Adrenal gland (tissue), 12 donors: ENCODE measurements around the gene INMT. TPM values are rescaled to one million over a fixed set of nuclear protein-coding genes. Genes with fewer than 3 reads are reported as not detected.

ENCODE experiments used
- DNase-seq, 7 donors: peaks; one replicate each; pipeline ENCODE4 v3.0.0-alpha.2; 2019 to 2020
- H3K27ac ChIP-seq, 5 donors: fragments of 200-600 bp; sonication (generic) in 4 of 5; 1 replicate in 3 of 5; 2 replicates in 2 of 5; pipeline versions ENCODE4 v1.5.1 to v1.8.0; 2016 to 2020; ENCODE audit warnings: mild to moderate bottlenecking in 1 of 5
- H3K27me3 ChIP-seq: fragments of 200-600 bp; 2 replicates; pipeline ENCODE4 v1.8.0; 2021
- H3K36me3 ChIP-seq, 2 donors: fragments of 200-600 bp; replicated peaks in 1 of 2; 1 replicate in 1 of 2; 2 replicates in 1 of 2; pipeline versions ENCODE4 v1.5.1 to v1.8.0; 2018 to 2022
- H3K4me1 ChIP-seq, 2 donors: fragments of 200-600 bp; replicated peaks in 1 of 2; 1 replicate in 1 of 2; 2 replicates in 1 of 2; pipeline versions ENCODE4 v1.5.1 to v1.8.0; 2018 to 2021
- H3K4me3 ChIP-seq, 4 donors: fragments of 200-600 bp; sonication (generic) in 3 of 4; one replicate each; pipeline ENCODE4 v1.5.1; 2016 to 2018
- H3K9me3 ChIP-seq, 3 donors: fragments of 200-600 bp; sonication (generic) in 1 of 3; replicated peaks in 1 of 3; 1 replicate in 2 of 3; 2 replicates in 1 of 3; pipeline versions ENCODE4 v1.5.1 to v1.8.0; 2016 to 2021
- POLR2A ChIP-seq, 2 donors: fragments of 450-650 bp; IDR thresholded peaks; one replicate each; pipeline ENCODE4 v1.6.1; 2017; ENCODE audit warnings: antibody characterized with exemption in 2 of 2, mild to moderate bottlenecking in 2 of 2, moderate library complexity in 1 of 2
- WGBS, 4 donors: extraction: QIAGEN DNeasy Blood & Tissue Kit in 2 of 4; methylation state at CpG; one replicate each; pipeline versions ENCODE4 v1.1.5 to v1.1.7; 2013 to 2017; 5-methylcytosine and 5-hydroxymethylcytosine counted together
- intact Hi-C, 2 donors: fragments of 100-400 bp; cut with DNase I; formaldehyde crosslinking; loops; one replicate each; pipeline versions ENCODE4 v1.14.1 to v1.15.0; 2022 to 2023
- polyA plus RNA-seq, 3 donors: library from polyadenylated mRNA; stranded (reverse); fragments of 200-250 nt in 2 of 3; fragments of 350-450 nt in 1 of 3; fragmentation: Illumina TruSeq in 1 of 3; extraction: RNeasy Lipid Tissue Mini Kit (QIAGEN cat#74804) in 1 of 3; gene quantifications; one replicate each; pipeline ENCODE4 v1.2.3, GENCODE V29; 2013 to 2014
- total RNA-seq, 9 donors: library from RNA; depleted of rRNA in 4 of 9; stranded (reverse); fragments of >200 nt in 4 of 9; fragments of 120-200 nt in 1 of 9; fragmentation: NEBNext Ultra II Directional in 1 of 9; extraction: Animal tissue kit (Norgen Biotek cat#: 25700) in 1 of 9; gene quantifications; one replicate each; pipeline versions ENCODE4 v1.1.0 to v1.2.4, GENCODE V29; 2013 to 2023
- TF ChIP-seq, protein P1 (sequence below), 6 experiments: fragments of 450-650 bp in 4 of 6; fragments of 200-600 bp in 2 of 6; sonication (generic) in 1 of 6; IDR thresholded peaks; 1 replicate in 5 of 6; 2 replicates in 1 of 6; pipeline versions ENCODE4 v1.5.1 to v1.8.0; 2016 to 2021; ENCODE audit warnings: antibody characterized with exemption in 6 of 6, mild to moderate bottlenecking in 2 of 6, moderate library complexity in 1 of 6
- donor health status: healthy with polysubstance abuse.
- donor health status: Bipolar disorder and iron deficiency.
- donor health status: DM: yes; HTN: yes; CAD: no.
- donor health status: DM: no; HTN: no; CAD: no.
- donor health status: DM: no; HTN: no; CAD: no.
- donor health status: DM: yes; HTN: yes; CAD: no.

INMT gene
- total and polyA plus RNA-seq, 12 donors, result 12.2 to 392 (median 157) TPM

GRCh38 chr7:30727061-30727945 lies 24.6 kb upstream of the INMT start:
- DNase-seq, result no peak
- intact Hi-C loops, result no loop called here
- H3K27me3 ChIP-seq, result no peaks in the 10 kb centered on the region
- 60 to 70% (median 62%) methylated on average over 5 to 8 of the region's 8 CpGs for WGBS, 4 donors
- no peaks in the 10 kb centered on the region for H3K9me3 ChIP-seq
- TF ChIP-seq, protein P1, sequence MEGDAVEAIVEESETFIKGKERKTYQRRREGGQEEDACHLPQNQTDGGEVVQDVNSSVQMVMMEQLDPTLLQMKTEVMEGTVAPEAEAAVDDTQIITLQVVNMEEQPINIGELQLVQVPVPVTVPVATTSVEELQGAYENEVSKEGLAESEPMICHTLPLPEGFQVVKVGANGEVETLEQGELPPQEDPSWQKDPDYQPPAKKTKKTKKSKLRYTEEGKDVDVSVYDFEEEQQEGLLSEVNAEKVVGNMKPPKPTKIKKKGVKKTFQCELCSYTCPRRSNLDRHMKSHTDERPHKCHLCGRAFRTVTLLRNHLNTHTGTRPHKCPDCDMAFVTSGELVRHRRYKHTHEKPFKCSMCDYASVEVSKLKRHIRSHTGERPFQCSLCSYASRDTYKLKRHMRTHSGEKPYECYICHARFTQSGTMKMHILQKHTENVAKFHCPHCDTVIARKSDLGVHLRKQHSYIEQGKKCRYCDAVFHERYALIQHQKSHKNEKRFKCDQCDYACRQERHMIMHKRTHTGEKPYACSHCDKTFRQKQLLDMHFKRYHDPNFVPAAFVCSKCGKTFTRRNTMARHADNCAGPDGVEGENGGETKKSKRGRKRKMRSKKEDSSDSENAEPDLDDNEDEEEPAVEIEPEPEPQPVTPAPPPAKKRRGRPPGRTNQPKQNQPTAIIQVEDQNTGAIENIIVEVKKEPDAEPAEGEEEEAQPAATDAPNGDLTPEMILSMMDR (IDR thresholded peaks at IDR 0.05), result no peak
- no peak for TF ChIP-seq POLR2A (IDR thresholded peaks at IDR 0.05)
- no peak overlapping the region for H3K27ac ChIP-seq
- H3K4me1 ChIP-seq, result no peaks in the 10 kb centered on the region
- no peak overlapping the region for H3K4me3 ChIP-seq
- H3K36me3 ChIP-seq, result no peaks in the 10 kb centered on the region

GRCh38 chr7:30728591-30729100 lies 23.3 kb upstream of the INMT start:
- TF ChIP-seq, protein P1 (IDR thresholded peaks at IDR 0.05), result no peak
- no peak for TF ChIP-seq POLR2A (IDR thresholded peaks at IDR 0.05)
- no peaks in the 10 kb centered on the region for H3K4me1 ChIP-seq
- H3K27me3 ChIP-seq, result no peaks in the 10 kb centered on the region
- H3K9me3 ChIP-seq, result no peaks in the 10 kb centered on the region
- no peak for DNase-seq
- no peak overlapping the region for H3K4me3 ChIP-seq
- 65 to 76% (median 70%) methylated on average over 6 of the region's 6 CpGs for WGBS, 4 donors
- H3K36me3 ChIP-seq, result no peaks in the 10 kb centered on the region
- intact Hi-C loops, result no loop called here
- H3K27ac ChIP-seq, result no peak overlapping the region

DNA sequence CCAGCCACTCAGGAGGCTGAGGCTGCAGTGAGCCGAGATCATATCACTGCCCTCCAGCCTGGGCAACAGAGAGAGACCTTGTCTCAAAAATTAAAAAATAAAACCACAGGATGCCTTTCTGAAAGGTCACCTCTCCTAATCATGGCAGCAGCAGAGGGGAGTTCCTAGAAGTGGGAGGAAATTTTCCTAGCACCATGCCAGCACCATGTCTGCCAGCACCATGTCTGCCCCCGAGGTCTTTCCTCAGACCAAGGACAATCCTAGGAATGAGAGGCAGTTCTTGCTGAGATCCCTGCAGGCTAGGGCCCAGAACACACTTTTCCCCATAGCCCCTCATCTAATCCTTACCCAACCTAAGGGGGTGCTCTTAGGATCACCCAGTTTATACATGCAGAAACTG lies 22.3 kb upstream of the INMT start:
- no peak for DNase-seq
- Histone ChIP-seq H3K27ac (no peak overlapping the region), H3K4me1 (no peaks in the 10 kb centered on the region), H3K27me3 (peaks cover 5% of the 10 kb centered on the region), H3K9me3 (no peaks in the 10 kb centered on the region), H3K4me3 (no peak overlapping the region), H3K36me3 (no peaks in the 10 kb centered on the region)
- 45 to 67% (median 57%) methylated on average over 2 of the region's 2 CpGs; no CpG with 5 or more reads in 1 of the 4 donors for WGBS, 4 donors
- intact Hi-C loops, result no loop called here
- no peak for TF ChIP-seq POLR2A (IDR thresholded peaks at IDR 0.05)
- TF ChIP-seq, protein P1 (IDR thresholded peaks at IDR 0.05), result no peak

- no peaks in the 10 kb centered on the region for H3K9me3 ChIP-seq
- WGBS, 4 donors, result 85 to 100% (median 93%) methylated on average over 2 of the region's 2 CpGs
- H3K36me3 ChIP-seq, result no peaks in the 10 kb centered on the region
- DNase-seq, result no peak
- intact Hi-C loops, result no loop called here
- TF ChIP-seq, protein P1 (IDR thresholded peaks at IDR 0.05), result no peak
- no peak for TF ChIP-seq POLR2A (IDR thresholded peaks at IDR 0.05)
- H3K4me3 ChIP-seq, result no peak overlapping the region
- no peaks in the 10 kb centered on the region for H3K4me1 ChIP-seq
- no peak overlapping the region for H3K27ac ChIP-seq
- H3K27me3 ChIP-seq, result peaks cover 5% of the 10 kb centered on the region
Observed at GRCh38 chr7:30730097-30730496, 21.8 kb upstream of the INMT start.
